H9 (cell line): ENCODE measurements around the gene ZNF783. TPM values are rescaled to one million over a fixed set of nuclear protein-coding genes. Genes with fewer than 3 reads are reported as not detected.

Source experiments
- DNase-seq: peaks from one replicate; pipeline ENCODE4 v3.0.0-alpha.2; 2017
- H2AFZ ChIP-seq: one replicate; pipeline ENCODE4 v1.6.1; 2013; ENCODE audit warnings: mild to moderate bottlenecking, low read length, control low read depth, moderate library complexity
- H2AK5ac ChIP-seq: 2 replicates; pipeline ENCODE4 v1.6.1; 2013; ENCODE audit warnings: low read length, control low read depth, mixed read lengths; ENCODE audit not compliant: insufficient read length
- H2BK120ac ChIP-seq: one replicate; pipeline ENCODE4 v1.6.1; 2013; ENCODE audit warnings: low read depth, mild to moderate bottlenecking, low read length, control low read depth, inconsistent platforms; ENCODE audit not compliant: poor library complexity, severe bottlenecking
- H2BK12ac ChIP-seq: 2 replicates; pipeline ENCODE4 v1.6.1; 2013; ENCODE audit warnings: low read length, control low read depth, mixed read lengths, low read depth; ENCODE audit not compliant: insufficient read length
- H2BK15ac ChIP-seq: 2 replicates; pipeline ENCODE4 v1.6.1; 2013; ENCODE audit warnings: low read depth, low read length, control low read depth
- H2BK20ac ChIP-seq: one replicate; pipeline ENCODE4 v1.6.1; 2013; ENCODE audit warnings: low read depth, mild to moderate bottlenecking, low read length, control low read depth, inconsistent platforms; ENCODE audit not compliant: poor library complexity, severe bottlenecking
- H2BK5ac ChIP-seq: 2 replicates; pipeline ENCODE4 v1.6.1; 2013; ENCODE audit warnings: low read length, control low read depth, mixed read lengths; ENCODE audit not compliant: insufficient read length
- H3K14ac ChIP-seq: 2 replicates; pipeline ENCODE4 v1.6.1; 2013; ENCODE audit warnings: low read length, control low read depth; ENCODE audit not compliant: insufficient read depth
- H3K18ac ChIP-seq: 2 replicates; pipeline ENCODE4 v1.6.1; 2013; ENCODE audit warnings: low read depth, mild to moderate bottlenecking, mixed read lengths, low read length, control low read depth; ENCODE audit not compliant: insufficient read length
- H3K23ac ChIP-seq: 2 replicates; pipeline ENCODE4 v1.6.1; 2013; ENCODE audit warnings: low read length, control low read depth, mixed read lengths, low read depth; ENCODE audit not compliant: insufficient read length
- H3K23me2 ChIP-seq: 2 replicates; pipeline ENCODE4 v1.6.1; 2013; ENCODE audit warnings: low read depth, mild to moderate bottlenecking, mixed read lengths, low read length, control low read depth; ENCODE audit not compliant: insufficient read length, poor library complexity, severe bottlenecking
- H3K27ac ChIP-seq: 2 replicates; pipeline ENCODE4 v1.5.1; 2013; ENCODE audit warnings: low read length, control low read depth, mixed read lengths, low read depth; ENCODE audit not compliant: insufficient read length
- H3K27me3 ChIP-seq: 2 replicates; pipeline ENCODE4 v1.6.1; 2013; ENCODE audit warnings: low read length, control low read depth, inconsistent platforms; ENCODE audit not compliant: insufficient read depth
- H3K4ac ChIP-seq: 2 replicates; pipeline ENCODE4 v1.6.1; 2013; ENCODE audit warnings: low read depth, mild to moderate bottlenecking, control low read depth, inconsistent platforms, low read length, moderate library complexity
- H3K4me1 ChIP-seq: 2 replicates; pipeline ENCODE4 v1.6.1; 2013; ENCODE audit warnings: low read length, control low read depth, inconsistent platforms; ENCODE audit not compliant: insufficient read depth
- H3K4me2 ChIP-seq: 2 replicates; pipeline ENCODE4 v1.6.1; 2013; ENCODE audit warnings: low read length, control low read depth, mixed read lengths; ENCODE audit not compliant: insufficient read length, insufficient read depth
- H3K56ac ChIP-seq: 2 replicates; pipeline ENCODE4 v1.6.1; 2013; ENCODE audit warnings: low read depth, mild to moderate bottlenecking, mixed read lengths, low read length, control low read depth; ENCODE audit not compliant: insufficient read length
- H3K79me1 ChIP-seq: 2 replicates; pipeline ENCODE4 v1.6.1; 2013; ENCODE audit warnings: low read depth, mild to moderate bottlenecking, moderate library complexity, low read length, control low read depth, inconsistent platforms; ENCODE audit not compliant: insufficient read depth, poor library complexity, severe bottlenecking
- H3K79me2 ChIP-seq: 2 replicates; pipeline ENCODE4 v1.6.1; 2013; ENCODE audit warnings: low read length, control low read depth, inconsistent platforms; ENCODE audit not compliant: insufficient read depth
- H3K9ac ChIP-seq: 2 replicates; pipeline ENCODE4 v1.6.1; 2013; ENCODE audit warnings: low read length, control low read depth, mixed read lengths; ENCODE audit not compliant: insufficient read length; ENCODE audit errors: extremely low read depth
- H3K9me3 ChIP-seq: one replicate; pipeline ENCODE4 v1.6.1; 2013; ENCODE audit warnings: low read depth, low read length, inconsistent platforms; ENCODE audit not compliant: control insufficient read depth
- H3T11ph ChIP-seq: one replicate; pipeline ENCODE4 v1.6.1; 2013; ENCODE audit warnings: mild to moderate bottlenecking, low read length, control low read depth, inconsistent platforms
- H4K20me1 ChIP-seq: one replicate; pipeline ENCODE4 v1.6.1; 2013; ENCODE audit not compliant: control insufficient read depth, insufficient read length, insufficient read depth
- H4K5ac ChIP-seq: 2 replicates; pipeline ENCODE4 v1.6.1; 2013; ENCODE audit warnings: low read depth, mild to moderate bottlenecking, mixed read lengths, low read length, control low read depth; ENCODE audit not compliant: insufficient read length
- H4K8ac ChIP-seq: replicated peaks from 2 replicates; pipeline ENCODE4 v1.6.1; 2013; ENCODE audit warnings: low read length, control low read depth, mixed read lengths, low read depth; ENCODE audit not compliant: insufficient read length
- H4K91ac ChIP-seq: 2 replicates; pipeline ENCODE4 v1.6.1; 2013; ENCODE audit warnings: low read depth, mild to moderate bottlenecking, moderate library complexity, mixed read lengths, low read length, control low read depth; ENCODE audit not compliant: insufficient read length
- H3K27ac Mint-ChIP-seq, 3 experiments: 2 replicates in 2 of 3; 3 replicates in 1 of 3; pipeline ENCODE4 v1.8.0; 2020 to 2021; ENCODE audit warnings: mixed read lengths in 3 of 3, mild to moderate bottlenecking in 1 of 3, moderate library complexity in 1 of 3
- H3K27me3 Mint-ChIP-seq: 2 replicates; pipeline ENCODE4 v1.8.0; 2021; ENCODE audit warnings: low read depth, mild to moderate bottlenecking, moderate library complexity, mixed read lengths
- H3K36me3 Mint-ChIP-seq, 3 experiments: 2 replicates in 2 of 3; 3 replicates in 1 of 3; pipeline ENCODE4 v1.8.0; 2020 to 2021; ENCODE audit warnings: low read depth in 3 of 3, mixed read lengths in 3 of 3; ENCODE audit not compliant: insufficient read depth in 1 of 3
- H3K4me1 Mint-ChIP-seq, 2 experiments: 2 replicates each; pipeline ENCODE4 v1.8.0; 2020; ENCODE audit warnings: mixed read lengths in 2 of 2
- H3K4me3 Mint-ChIP-seq, 2 experiments: 2 replicates in 1 of 2; 3 replicates in 1 of 2; pipeline ENCODE4 v1.8.0; 2020 to 2021; ENCODE audit warnings: mild to moderate bottlenecking in 2 of 2, mixed read lengths in 2 of 2, moderate library complexity in 1 of 2
- H3K9me3 Mint-ChIP-seq, 2 experiments: 2 replicates in 1 of 2; 3 replicates in 1 of 2; pipeline ENCODE4 v1.8.0; 2020; ENCODE audit warnings: mild to moderate bottlenecking in 2 of 2, mixed read lengths in 2 of 2, moderate library complexity in 1 of 2
- CTCF ChIP-seq: fragments of 200-600 bp; sonication (generic); conservative IDR thresholded peaks from 3 replicates; pipeline ENCODE4 v1.8.0; 2021; ENCODE audit warnings: antibody characterized with exemption, mild to moderate bottlenecking
- WGBS: extraction: QIAGEN DNeasy Blood & Tissue Kit; methylation state at CpG from one replicate; pipeline ENCODE4 v1.1.7; 2013; ENCODE audit warnings: missing lambda C conversion rate, low lambda C conversion rate, mixed read lengths; ENCODE audit not compliant: insufficient read length; ENCODE audit errors: extremely low coverage; 5-methylcytosine and 5-hydroxymethylcytosine counted together
- total RNA-seq: library from RNA; stranded (reverse); gene quantifications from 2 replicates; pipeline ENCODE4 v1.2.1, GENCODE V29; 2021

ZNF783 gene
- total RNA-seq, 1 experiment from 2014 or later = 13.6 TPM

- Histone ChIP-seq H3K56ac (no peak overlapping the region), H3K27ac (no peak overlapping the region), H2BK5ac (no peak overlapping the region), H2BK20ac (no peak overlapping the region), H2AFZ (no peak overlapping the region), H4K8ac (no peak overlapping the region), H3K4ac (no peak overlapping the region), H2BK12ac (no peak overlapping the region), H3K79me1 (no peaks in the 10 kb centered on the region), H3K14ac (no peak overlapping the region), H3K23ac (no peak overlapping the region), H2BK15ac (no peak overlapping the region), H4K91ac (no peak overlapping the region), H3K9ac (no peak overlapping the region), H3K27me3 (no peaks in the 10 kb centered on the region), H3K4me1 (no peaks in the 10 kb centered on the region), H2AK5ac (no peak overlapping the region), H3K23me2 (no peaks in the 10 kb centered on the region), H3K9me3 (no peaks in the 10 kb centered on the region), H2BK120ac (no peak overlapping the region), H3K4me2 (no peak overlapping the region), H4K5ac (no peak overlapping the region), H3T11ph (no peak overlapping the region), H3K18ac (no peak overlapping the region), H3K79me2 (no peaks in the 10 kb centered on the region), H4K20me1 (no peaks in the 10 kb centered on the region)
- no peaks in the 10 kb centered on the region for H3K36me3 Mint-ChIP-seq
- no CpG with 5 or more reads among the region's 4 CpGs for WGBS
- TF ChIP-seq CTCF = no peak
- H3K4me3 Mint-ChIP-seq = no peak overlapping the region
- H3K27ac Mint-ChIP-seq = no peak overlapping the region
- peaks cover 0 to 3% of the 10 kb centered on the region in 2 experiments; a peak in 1 of 5 replicates for H3K9me3 Mint-ChIP-seq
- peaks cover 1% of the 10 kb centered on the region for H3K27me3 Mint-ChIP-seq
- H3K4me1 Mint-ChIP-seq = no peaks in the 10 kb centered on the region; a peak in 1 of 4 replicates
- DNase-seq = no peak
These were observed 44.9 kb downstream of the ZNF783 start for GRCh38 chr7:149306854-149307253.
